Activated CD4-positive, alpha-beta T cell treated with anti-CD3 and anti-CD28 coated beads, Interleukin-2, amount 10 ng/mL, durations not matched to agents 24 days and 14 days (primary cell): ENCODE results near the gene TRAPPC3. TPM values are rescaled to one million over a fixed set of nuclear protein-coding genes. Genes with fewer than 3 reads are reported as not detected.
"Not testable (repeated sequence)": the region's sequence is repeated elsewhere in the genome, so short reads cannot be mapped to it uniquely, and the experiment has no call there.

Source experiments
- DNase-seq: peaks from one replicate; pipeline ENCODE4 v3.0.0; 2022
- H3K27ac Mint-ChIP-seq: one replicate; pipeline ENCODE4 v1.8.0; 2022; ENCODE audit warnings: mild to moderate bottlenecking, mixed read lengths
- H3K27me3 Mint-ChIP-seq: one replicate; pipeline ENCODE4 v1.8.0; 2022; ENCODE audit warnings: mixed read lengths
- H3K36me3 Mint-ChIP-seq: one replicate; pipeline ENCODE4 v1.8.0; 2022; ENCODE audit warnings: low read depth, mild to moderate bottlenecking, mixed read lengths
- H3K4me1 Mint-ChIP-seq: one replicate; pipeline ENCODE4 v1.8.0; 2021; ENCODE audit warnings: mixed read lengths
- H3K4me3 Mint-ChIP-seq: one replicate; pipeline ENCODE4 v1.8.0; 2022; ENCODE audit warnings: mild to moderate bottlenecking, moderate library complexity, mixed read lengths
- H3K9me3 Mint-ChIP-seq: one replicate; pipeline ENCODE4 v1.8.0; 2021; ENCODE audit warnings: mixed read lengths
- intact Hi-C: fragments of 100-400 bp; cut with micrococcal nuclease; formaldehyde crosslinking; loops from one replicate; pipeline ENCODE4 v1.15.1; 2023
- total RNA-seq: library from RNA; stranded (reverse); gene quantifications from 2 replicates; pipeline ENCODE4 v1.2.3, GENCODE V29; 2022

Gene TRAPPC3
- total RNA-seq: 71.2 and 72.4 TPM in 2 replicates

- intact Hi-C loops: loop anchor here (1.0 to 5.0 kb wide), 8 partner anchors 11 to 271 kb away; partner anchors contain the start of genes AGO3 and THRAP3
- peaks cover 54% of the 10 kb centered on the region for H3K4me1 Mint-ChIP-seq
- no peaks in the 10 kb centered on the region for H3K27me3 Mint-ChIP-seq
- peaks cover 17% of the 10 kb centered on the region for H3K36me3 Mint-ChIP-seq
- H3K9me3 Mint-ChIP-seq: no peaks in the 10 kb centered on the region
- DNase-seq: peak; percentile 100
- peak within 1 kb of the TSS; percentile 98 for H3K27ac Mint-ChIP-seq
- H3K4me3 Mint-ChIP-seq: peak within 1 kb of the TSS; percentile 98
These were observed at the start of gene TRAPPC3 for GRCh38 chr1:36149237-36149972. Gene TRAPPC3 (minus strand): TSS chr1:36149486. CDS start chr1:36149378, 108 bp downstream.

- no peaks in the 10 kb centered on the region for H3K36me3 Mint-ChIP-seq
- H3K27ac Mint-ChIP-seq: no peak overlapping the region
- H3K9me3 Mint-ChIP-seq: no peaks in the 10 kb centered on the region
- no peak overlapping the region for H3K4me3 Mint-ChIP-seq
- intact Hi-C loops: no loop called here
- H3K27me3 Mint-ChIP-seq: peaks cover 3% of the 10 kb centered on the region
- no peaks in the 10 kb centered on the region for H3K4me1 Mint-ChIP-seq
- no peak for DNase-seq
These were observed 49.4 kb upstream of the TRAPPC3 start for GRCh38 chr1:36198641-36199040.

GRCh38 chr1:36196805-36197204 is 47.5 kb upstream of the TRAPPC3 start:
- H3K36me3 Mint-ChIP-seq, DNase-seq, H3K27ac Mint-ChIP-seq, H3K9me3 Mint-ChIP-seq, H3K4me1 Mint-ChIP-seq, H3K4me3 Mint-ChIP-seq, H3K27me3 Mint-ChIP-seq, intact Hi-C loops: not testable (repeated sequence)

- H3K9me3 Mint-ChIP-seq: no peaks in the 10 kb centered on the region
- peak overlapping the region; percentile 79 for H3K27ac Mint-ChIP-seq
- DNase-seq: peak; percentile 94
- no peaks in the 10 kb centered on the region for H3K27me3 Mint-ChIP-seq
- intact Hi-C loops: loop anchor here (1.0 kb wide), 2 partner anchors 39 to 88 kb away; partner anchors contain the start of gene TRAPPC3
- H3K36me3 Mint-ChIP-seq: peaks cover 2% of the 10 kb centered on the region
- peaks cover 6% of the 10 kb centered on the region for H3K4me1 Mint-ChIP-seq
- H3K4me3 Mint-ChIP-seq: no peak overlapping the region
These were observed 38.7 kb upstream of the TRAPPC3 start for GRCh38 chr1:36187800-36188593.

- intact Hi-C loops: no loop called here
- Mint-ChIP-seq H3K4me3 (no peak overlapping the region), H3K27ac (peak overlapping the region; percentile 39), H3K4me1 (peaks cover 6% of the 10 kb centered on the region), H3K9me3 (no peaks in the 10 kb centered on the region), H3K36me3 (peaks cover 24% of the 10 kb centered on the region), H3K27me3 (no peaks in the 10 kb centered on the region)
- DNase-seq: no peak
These were observed 34.1 kb upstream of the TRAPPC3 start for GRCh38 chr1:36183309-36183856.

GRCh38 chr1:36182734-36183133 is 33.4 kb upstream of the TRAPPC3 start:
- no peaks in the 10 kb centered on the region for H3K27me3 Mint-ChIP-seq
- H3K27ac Mint-ChIP-seq: peak overlapping the region; percentile 18
- peaks cover 25% of the 10 kb centered on the region for H3K36me3 Mint-ChIP-seq
- H3K4me1 Mint-ChIP-seq: peaks cover 2% of the 10 kb centered on the region
- DNase-seq: no peak
- H3K4me3 Mint-ChIP-seq: no peak overlapping the region
- intact Hi-C loops: no loop called here
- no peaks in the 10 kb centered on the region for H3K9me3 Mint-ChIP-seq

GRCh38 chr1:36179220-36179600 is 29.9 kb upstream of the TRAPPC3 start:
- no peak overlapping the region for H3K4me3 Mint-ChIP-seq
- H3K36me3 Mint-ChIP-seq: peaks cover 39% of the 10 kb centered on the region
- H3K27ac Mint-ChIP-seq: no peak overlapping the region
- H3K4me1 Mint-ChIP-seq: no peaks in the 10 kb centered on the region
- intact Hi-C loops: no loop called here
- DNase-seq: no peak
- H3K27me3 Mint-ChIP-seq: no peaks in the 10 kb centered on the region
- H3K9me3 Mint-ChIP-seq: no peaks in the 10 kb centered on the region

- Mint-ChIP-seq H3K27ac (no peak overlapping the region), H3K27me3 (no peaks in the 10 kb centered on the region), H3K4me1 (peaks cover 3% of the 10 kb centered on the region), H3K36me3 (peaks cover 44% of the 10 kb centered on the region), H3K4me3 (no peak overlapping the region), H3K9me3 (no peaks in the 10 kb centered on the region)
- DNase-seq: no peak
- intact Hi-C loops: no loop called here
These were observed 29.4 kb upstream of the TRAPPC3 start for GRCh38 chr1:36178471-36179219.

GRCh38 chr1:36177589-36178431 is 28.5 kb upstream of the TRAPPC3 start:
- Mint-ChIP-seq H3K9me3 (no peaks in the 10 kb centered on the region), H3K36me3 (peaks cover 48% of the 10 kb centered on the region), H3K27ac (no peak overlapping the region), H3K27me3 (no peaks in the 10 kb centered on the region), H3K4me3 (no peak overlapping the region), H3K4me1 (peaks cover 4% of the 10 kb centered on the region)
- intact Hi-C loops: no loop called here
- no peak for DNase-seq

GRCh38 chr1:36176106-36176949 is 27.0 kb upstream of the TRAPPC3 start:
- intact Hi-C loops: no loop called here
- H3K4me3 Mint-ChIP-seq: no peak overlapping the region
- H3K36me3 Mint-ChIP-seq: peaks cover 58% of the 10 kb centered on the region
- H3K9me3 Mint-ChIP-seq: no peaks in the 10 kb centered on the region
- H3K4me1 Mint-ChIP-seq: peaks cover 4% of the 10 kb centered on the region
- no peak for DNase-seq
- H3K27me3 Mint-ChIP-seq: no peaks in the 10 kb centered on the region
- H3K27ac Mint-ChIP-seq: no peak overlapping the region

- peak; percentile 69 for DNase-seq
- intact Hi-C loops: no loop called here
- peaks cover 4% of the 10 kb centered on the region for H3K4me1 Mint-ChIP-seq
- H3K27ac Mint-ChIP-seq: no peak overlapping the region
- H3K36me3 Mint-ChIP-seq: peaks cover 57% of the 10 kb centered on the region
- no peak overlapping the region for H3K4me3 Mint-ChIP-seq
- H3K27me3 Mint-ChIP-seq: no peaks in the 10 kb centered on the region
- H3K9me3 Mint-ChIP-seq: no peaks in the 10 kb centered on the region
These were observed 26.1 kb upstream of the TRAPPC3 start for GRCh38 chr1:36175137-36176095.
